Loucy (cell line): ENCODE measurements around the gene APOL6.
A peak's percentile ranks its signal among the peaks of the same experiment; 100 is the strongest.

Experiments used
- H2AFZ ChIP-seq: fragments of 200-600 bp; sonication (generic); 2 replicates; pipeline ENCODE4 v1.6.0; 2016; ENCODE audit warnings: antibody characterized with exemption, mild to moderate bottlenecking, low read length, moderate library complexity
- H3F3A ChIP-seq: fragments of 200-600 bp; 2 replicates; pipeline ENCODE4 v1.6.0; 2016; ENCODE audit warnings: antibody characterized with exemption, low read depth, mild to moderate bottlenecking
- H3K27me3 ChIP-seq: fragments of 200-600 bp; sonication (generic); 2 replicates; pipeline ENCODE4 v1.6.1; 2014; ENCODE audit warnings: low read length, mild to moderate bottlenecking; ENCODE audit not compliant: insufficient read depth, poor library complexity, severe bottlenecking
- H3K36me3 ChIP-seq: fragments of 200-600 bp; sonication (generic); 2 replicates; pipeline ENCODE4 v1.6.1; 2016; ENCODE audit warnings: low read length; ENCODE audit not compliant: insufficient read depth
- H3K4me1 ChIP-seq: fragments of 200-600 bp; sonication (generic); 2 replicates; pipeline ENCODE4 v1.5.1; 2014; ENCODE audit warnings: low read length, mild to moderate bottlenecking; ENCODE audit not compliant: insufficient read depth, poor library complexity, severe bottlenecking
- H3K4me2 ChIP-seq: fragments of 200-600 bp; sonication (generic); 2 replicates; pipeline ENCODE4 v1.6.0; 2014; ENCODE audit warnings: antibody characterized with exemption, low read length, low read depth, mild to moderate bottlenecking; ENCODE audit not compliant: poor library complexity, severe bottlenecking
- H3K4me3 ChIP-seq: fragments of 200-600 bp; sonication (generic); 2 replicates; pipeline ENCODE4 v1.5.1; 2014; ENCODE audit warnings: low read length, mild to moderate bottlenecking, mixed read lengths; ENCODE audit not compliant: poor library complexity, severe bottlenecking
- H3K79me2 ChIP-seq: fragments of 200-600 bp; sonication (generic); 2 replicates; pipeline ENCODE4 v1.6.1; 2014; ENCODE audit warnings: low read length; ENCODE audit not compliant: insufficient read depth
- H3K9ac ChIP-seq: fragments of 200-600 bp; sonication (generic); 2 replicates; pipeline ENCODE4 v1.6.0; 2014; ENCODE audit warnings: mild to moderate bottlenecking, low read depth, low read length, moderate library complexity; ENCODE audit not compliant: poor library complexity, severe bottlenecking
- H3K9me2 ChIP-seq: fragments of 200-600 bp; sonication (generic); replicated peaks from 2 replicates; pipeline ENCODE4 v1.6.1; 2016; ENCODE audit warnings: low read depth, low read length, mixed read lengths
- H3K9me3 ChIP-seq: fragments of 200-600 bp; sonication (generic); 2 replicates; pipeline ENCODE4 v1.6.1; 2014; ENCODE audit warnings: mild to moderate bottlenecking, antibody characterized with exemption, low read length, low read depth; ENCODE audit not compliant: insufficient read depth
- H4K20me1 ChIP-seq: fragments of 200-600 bp; sonication (generic); 2 replicates; pipeline ENCODE4 v1.6.0; 2014; ENCODE audit warnings: antibody characterized with exemption, low read length, mild to moderate bottlenecking; ENCODE audit not compliant: insufficient read depth, poor library complexity, severe bottlenecking
- CTCF ChIP-seq: fragments of 200-600 bp; sonication (generic); conservative IDR thresholded peaks from 2 replicates; pipeline ENCODE4 v1.5.1; 2014; ENCODE audit warnings: mild to moderate bottlenecking, antibody characterized with exemption, low read length
- EZH2phosphoT487 ChIP-seq: fragments of 200-600 bp; IDR thresholded peaks from 2 replicates; pipeline ENCODE4 v1.6.1; 2018; ENCODE audit warnings: antibody characterized with exemption, mild to moderate bottlenecking, moderate library complexity, borderline replicate concordance

The APOL6 gene

DNA sequence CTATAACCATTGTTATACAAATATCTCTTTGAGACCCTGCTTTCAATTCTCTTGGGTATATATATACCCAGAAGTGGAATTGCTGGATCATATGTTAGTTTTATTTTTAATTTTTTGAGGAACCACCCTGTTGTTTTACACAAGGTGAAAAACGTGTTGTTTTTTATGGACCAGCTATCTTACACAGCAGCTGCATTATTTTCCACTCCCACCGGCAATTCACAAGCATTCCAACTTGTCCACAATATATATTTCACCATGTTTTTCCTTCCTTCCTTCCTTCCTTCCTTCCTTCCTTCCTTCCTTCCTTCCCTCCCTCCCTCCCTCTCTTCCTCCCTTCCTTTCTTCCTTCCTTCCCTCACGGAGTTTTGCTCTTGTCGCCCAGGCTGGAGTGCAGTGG is 63.1 kb downstream of the APOL6 start:
- no peak overlapping the region for H3K4me3 ChIP-seq
- H3F3A ChIP-seq, result no peaks in the 10 kb centered on the region
- H3K4me2 ChIP-seq, result no peak overlapping the region
- no peak for TF ChIP-seq CTCF
- TF ChIP-seq EZH2phosphoT487, result no peak
- no peak overlapping the region for H2AFZ ChIP-seq
- no peaks in the 10 kb centered on the region for H3K9me2 ChIP-seq
- H3K4me1 ChIP-seq, result no peaks in the 10 kb centered on the region
- no peak overlapping the region for H3K9ac ChIP-seq
- no peaks in the 10 kb centered on the region for H3K27me3 ChIP-seq
- H3K79me2 ChIP-seq, result no peaks in the 10 kb centered on the region
- H4K20me1 ChIP-seq, result no peaks in the 10 kb centered on the region
- no peaks in the 10 kb centered on the region for H3K36me3 ChIP-seq
- 0 out of 2 replicates have a peak, but pooled peaks cover 3% of the 10 kb centered on the region for H3K9me3 ChIP-seq

GRCh38 chr22:35712672-35713071 is 64.4 kb downstream of the APOL6 start:
- H3K4me2 ChIP-seq, result no peak overlapping the region
- H3K4me1 ChIP-seq, result no peaks in the 10 kb centered on the region
- no peak overlapping the region for H3K9ac ChIP-seq
- H3F3A ChIP-seq, result no peaks in the 10 kb centered on the region
- no peaks in the 10 kb centered on the region for H3K27me3 ChIP-seq
- H4K20me1 ChIP-seq, result no peaks in the 10 kb centered on the region
- no peaks in the 10 kb centered on the region for H3K79me2 ChIP-seq
- 0 out of 2 replicates have a peak, but pooled peaks cover 3% of the 10 kb centered on the region for H3K9me3 ChIP-seq
- no peak overlapping the region for H3K4me3 ChIP-seq
- H3K36me3 ChIP-seq, result no peaks in the 10 kb centered on the region
- 0 out of 2 replicates have a peak overlapping the region, but pooled peaks have one; percentile 52 for H2AFZ ChIP-seq
- TF ChIP-seq CTCF (peak; percentile 41), EZH2phosphoT487 (no peak)
- no peaks in the 10 kb centered on the region for H3K9me2 ChIP-seq

GRCh38 chr22:35717572-35717971 is 69.3 kb downstream of the APOL6 start, which contains the start of gene APOL5:
Gene APOL5 (plus strand): TSS chr22:35717872. CDS start chr22:35717872, 0 bp downstream.
- Histone ChIP-seq H3K4me3 (no peak within 1 kb of the TSS), H3K4me2 (no peak within 1 kb of the TSS), H3F3A (no peaks in the 10 kb centered on the region), H3K9me3 (0 out of 2 replicates have a peak, but pooled peaks cover 3% of the 10 kb centered on the region), H3K27me3 (no peaks in the 10 kb centered on the region), H4K20me1 (no peaks in the 10 kb centered on the region), H2AFZ (no peak within 1 kb of the TSS), H3K4me1 (no peaks in the 10 kb centered on the region), H3K36me3 (no peaks in the 10 kb centered on the region), H3K9me2 (no peaks in the 10 kb centered on the region), H3K9ac (no peak within 1 kb of the TSS), H3K79me2 (no peaks in the 10 kb centered on the region)
- TF ChIP-seq EZH2phosphoT487, result no peak
- no peak for TF ChIP-seq CTCF
